Keratinocyte (primary cell): Measurements from ENCODE around the gene HOXA7. TPM values are rescaled to one million over a fixed set of nuclear protein-coding genes. Genes with fewer than 3 reads are reported as not detected.

Source experiments
- DNase-seq: peaks from one replicate; pipeline ENCODE4 v3.0.0-alpha.2; 2011; ENCODE audit warnings: low read depth, missing footprints, low spot score
- FAIRE-seq: peaks from 2 replicates; lab custom pipeline; 2011; peaks lifted over from hg19 to GRCh38; lab: Jason Lieb, UNC
- H2AFZ ChIP-seq: 2 replicates; pipeline ENCODE4 v1.6.0; 2012; ENCODE audit warnings: low read length, control low read depth, inconsistent platforms; ENCODE audit not compliant: control insufficient read depth
- H3K27ac ChIP-seq: 2 replicates; pipeline ENCODE4 v1.5.1; 2011; ENCODE audit warnings: low read length; ENCODE audit not compliant: control insufficient read depth, insufficient read depth
- H3K27me3 ChIP-seq: 3 replicates; pipeline ENCODE4 v1.6.0; 2011; ENCODE audit warnings: low read length; ENCODE audit not compliant: control insufficient read depth, insufficient read depth; ENCODE audit errors: extremely low read depth
- H3K36me3 ChIP-seq, 2 experiments: 2 replicates in 1 of 2; 3 replicates in 1 of 2; pipeline ENCODE4 v1.5.1; 2011; ENCODE audit warnings: low read length in 2 of 2, mild to moderate bottlenecking in 1 of 2; ENCODE audit not compliant: control insufficient read depth in 2 of 2, insufficient read depth in 2 of 2; ENCODE audit errors: extremely low read depth in 1 of 2
- H3K4me1 ChIP-seq: 3 replicates; pipeline ENCODE4 v1.5.1; 2011; ENCODE audit warnings: low read length; ENCODE audit not compliant: control insufficient read depth, insufficient read depth; ENCODE audit errors: extremely low read depth
- H3K4me2 ChIP-seq: 3 replicates; pipeline ENCODE4 v1.6.0; 2011; ENCODE audit warnings: low read depth, low read length; ENCODE audit not compliant: control insufficient read depth, insufficient read depth; ENCODE audit errors: extremely low read depth
- H3K4me3 ChIP-seq, 3 experiments: fragments of 200-600 bp in 1 of 3; sonication (generic) in 1 of 3; 2 replicates in 2 of 3; 3 replicates in 1 of 3; pipeline ENCODE4 v1.5.1; 2011 to 2016; ENCODE audit warnings: low read length in 3 of 3, mild to moderate bottlenecking in 3 of 3, control low read depth in 2 of 3, inconsistent platforms in 1 of 3, low read depth in 1 of 3, mixed read lengths in 1 of 3, mixed run types in 1 of 3, moderate library complexity in 1 of 3; ENCODE audit not compliant: control insufficient read depth in 2 of 3, insufficient read depth in 2 of 3; ENCODE audit errors: extremely low read depth in 1 of 3
- H3K79me2 ChIP-seq: 2 replicates; pipeline ENCODE4 v1.6.0; 2012; ENCODE audit warnings: low read length; ENCODE audit not compliant: control insufficient read depth, insufficient read depth
- H3K9ac ChIP-seq: 3 replicates; pipeline ENCODE4 v1.6.0; 2011; ENCODE audit warnings: low read length; ENCODE audit not compliant: control insufficient read depth, insufficient read depth; ENCODE audit errors: extremely low read depth
- H3K9me1 ChIP-seq: 3 replicates; pipeline ENCODE4 v1.6.0; 2011; ENCODE audit warnings: low read length; ENCODE audit not compliant: control insufficient read depth, insufficient read depth; ENCODE audit errors: extremely low read depth
- H3K9me3 ChIP-seq: 2 replicates; pipeline ENCODE4 v1.5.1; 2012; ENCODE audit warnings: low read depth, low read length; ENCODE audit not compliant: control insufficient read depth
- H4K20me1 ChIP-seq: 3 replicates; pipeline ENCODE4 v1.6.0; 2011; ENCODE audit warnings: low read length; ENCODE audit not compliant: control insufficient read depth, insufficient read depth; ENCODE audit errors: extremely low read depth
- CTCF ChIP-seq, 3 experiments: IDR thresholded peaks in 1 of 3; conservative IDR thresholded peaks in 1 of 3; optimal IDR thresholded peaks in 1 of 3; 2 replicates in 2 of 3; 3 replicates in 1 of 3; pipeline versions ENCODE3 to v1.5.1; 2011; ENCODE audit warnings: low read length in 3 of 3, mild to moderate bottlenecking in 3 of 3, moderate library complexity in 2 of 3, control low read depth in 1 of 3, inconsistent platforms in 1 of 3; ENCODE audit not compliant: insufficient read depth in 2 of 3; ENCODE audit errors: extremely low read depth in 1 of 3
- EZH2 ChIP-seq: IDR thresholded peaks from one replicate; pipeline ENCODE4 v1.6.1; 2012; ENCODE audit warnings: inconsistent platforms, mild to moderate bottlenecking, low read length, moderate library complexity
- dilution Hi-C: fragments of 300-500 bp; cut with MboI; formaldehyde crosslinking; loops from one replicate; pipeline ENCODE4 v1.7.0; 2020; ENCODE audit warnings: low sequenced_read_pairs; ENCODE audit not compliant: extremely low pct_ligation_motif_present
- polyA plus RNA-seq, 5 experiments: library from polyadenylated mRNA; depleted of rRNA in 3 of 5; stranded (reverse) in 3 of 5; stranded (forward) in 1 of 5; unstranded in 1 of 5; fragments of >200 nt; gene quantifications; 1 replicate in 1 of 5; 2 replicates in 3 of 5; 3 replicates in 1 of 5; pipeline versions ENCODE4 v1.2.1 to v1.2.3, GENCODE V29; 2011 to 2012; ENCODE audit warnings: missing spikeins in 2 of 5, low read depth in 1 of 5, low replicate concordance in 1 of 5

HOXA7 gene
- polyA plus RNA-seq, 1 donor (not counting 4 experiments of a cell fraction or from before 2014, with no cell fraction given), result 8.1 TPM

- Histone ChIP-seq H3K9me1 (no peaks in the 10 kb centered on the region), H3K4me3 (peak overlapping the region; percentile 60 to 83 (median 74)), H3K36me3 (no peaks in the 10 kb centered on the region), H2AFZ (peak overlapping the region; percentile 82), H3K9me3 (no peaks in the 10 kb centered on the region), H3K9ac (peak overlapping the region; percentile 93), H4K20me1 (no peaks in the 10 kb centered on the region), H3K4me1 (peaks cover 69% of the 10 kb centered on the region), H3K4me2 (peak overlapping the region; percentile 98), H3K27me3 (no peaks in the 10 kb centered on the region), H3K27ac (peak overlapping the region; percentile 87), H3K79me2 (peaks cover 67% of the 10 kb centered on the region)
- no peak for FAIRE-seq
- no peak for TF ChIP-seq CTCF (optimal IDR thresholded peaks at IDR 0.05 in 1 of 3, IDR thresholded peaks at IDR 0.05 in 1 of 3, conservative IDR thresholded peaks at IDR 0.05 in 1 of 3; ENCODE audit: extremely low read depth in 1 of 3, insufficient read depth in 2 of 3, low read length in 3 of 3)
- no peak for TF ChIP-seq EZH2
- no peak for DNase-seq
- dilution Hi-C loops, result no loop called here
Observed at GRCh38 chr7:27152816-27153442, 3.5 kb downstream of the HOXA7 start.

GRCh38 chr7:27151931-27152815 lies 4.3 kb downstream of the HOXA7 start, which contains the start of gene HOXA3:
Gene HOXA3 (minus strand): TSS chr7:27152583. CDS start chr7:27110640, 41,943 bp downstream.
- DNase-seq (no peak), FAIRE-seq (no peak)
- no peaks in the 10 kb centered on the region for H4K20me1 ChIP-seq
- peaks cover 66% of the 10 kb centered on the region for H3K4me1 ChIP-seq
- dilution Hi-C loops, result no loop called here
- no peaks in the 10 kb centered on the region for H3K9me1 ChIP-seq
- H3K27me3 ChIP-seq, result no peaks in the 10 kb centered on the region
- peak within 1 kb of the TSS; percentile 82 for H2AFZ ChIP-seq
- TF ChIP-seq CTCF (optimal IDR thresholded peaks at IDR 0.05 in 1 of 3, IDR thresholded peaks at IDR 0.05 in 1 of 3, conservative IDR thresholded peaks at IDR 0.05 in 1 of 3; ENCODE audit: extremely low read depth in 1 of 3, insufficient read depth in 2 of 3, low read length in 3 of 3), result no peak
- no peak for TF ChIP-seq EZH2
- no peaks in the 10 kb centered on the region for H3K36me3 ChIP-seq
- H3K79me2 ChIP-seq, result peaks cover 73% of the 10 kb centered on the region
- H3K4me3 ChIP-seq, result peak within 1 kb of the TSS; percentile 60 to 83 (median 74)
- H3K27ac ChIP-seq, result peak within 1 kb of the TSS; percentile 87
- H3K9me3 ChIP-seq, result no peaks in the 10 kb centered on the region
- H3K4me2 ChIP-seq, result peak within 1 kb of the TSS; percentile 98
- H3K9ac ChIP-seq, result peak within 1 kb of the TSS; percentile 93
